Lower leg skin (tissue), 4 donors: ENCODE data around the gene SLC6A1. TPM values are rescaled to one million over a fixed set of nuclear protein-coding genes. Genes with fewer than 3 reads are reported as not detected.

Experiments used
- DNase-seq, 2 donors: peaks; one replicate each; pipeline ENCODE4 v3.0.0-alpha.2; 2019; ENCODE audit warnings: low spot score in 2 of 2
- H3K4me3 ChIP-seq: fragments of 200-600 bp; sonication (generic); 2 replicates; pipeline ENCODE4 v1.5.1; 2017; ENCODE audit warnings: mild to moderate bottlenecking, low read depth; ENCODE audit not compliant: poor library complexity, severe bottlenecking
- CTCF ChIP-seq, 3 donors: fragments of 450-650 bp; IDR thresholded peaks; one replicate each; pipeline ENCODE4 v1.5.1; 2016; ENCODE audit warnings: antibody characterized with exemption in 3 of 3, mild to moderate bottlenecking in 3 of 3, moderate library complexity in 2 of 3
- POLR2A ChIP-seq, 2 donors: fragments of 450-650 bp; IDR thresholded peaks; one replicate each; pipeline ENCODE4 v1.6.1; 2016 to 2017; ENCODE audit warnings: antibody characterized with exemption in 2 of 2, mild to moderate bottlenecking in 1 of 2, moderate library complexity in 1 of 2
- WGBS, 2 donors: methylation state at CpG; one replicate each; pipeline ENCODE4 v1.1.5; 2018; 5-methylcytosine and 5-hydroxymethylcytosine counted together
- intact Hi-C: fragments of 100-400 bp; cut with DNase I; formaldehyde crosslinking; loops from one replicate; pipeline ENCODE4 v1.15.0; 2023; ENCODE audit warnings: low total_unique reads
- total RNA-seq, 4 donors: library from RNA; depleted of rRNA; stranded (reverse); fragments of >200 nt; gene quantifications; one replicate each; pipeline ENCODE4 v1.1.0, GENCODE V29; 2016

Gene SLC6A1
- total RNA-seq, 4 donors from 2014 or later: 0.10 to 2.3 (median 1.1) TPM; not detected in 1

- 52 to 53% methylated on average over 11 to 12 of the region's 12 CpGs for WGBS, 2 donors
- no peak overlapping the region for H3K4me3 ChIP-seq
- TF ChIP-seq POLR2A (IDR thresholded peaks at IDR 0.05) (no peak), CTCF (IDR thresholded peaks at IDR 0.05) (no peak)
- intact Hi-C loops: no loop called here
- no peak for DNase-seq
Observed at GRCh38 chr3:10950476-10951294, 41.9 kb upstream of the SLC6A1 start.

GRCh38 chr3:10951295-10951926 is 41.1 kb upstream of the SLC6A1 start:
- WGBS, 2 donors: 77 to 81% methylated on average over 6 to 7 of the region's 7 CpGs
- H3K4me3 ChIP-seq: no peak overlapping the region
- TF ChIP-seq CTCF (IDR thresholded peaks at IDR 0.05) (no peak), POLR2A (IDR thresholded peaks at IDR 0.05) (no peak)
- DNase-seq: no peak
- intact Hi-C loops: no loop called here

- no peak for TF ChIP-seq CTCF (IDR thresholded peaks at IDR 0.05)
- no peak for TF ChIP-seq POLR2A (IDR thresholded peaks at IDR 0.05)
- 68 to 69% methylated on average over 3 of the region's 3 CpGs for WGBS, 2 donors
- H3K4me3 ChIP-seq: no peak overlapping the region
- intact Hi-C loops: no loop called here
- no peak for DNase-seq
Observed at GRCh38 chr3:10952525-10952924, 40.0 kb upstream of the SLC6A1 start.

DNA sequence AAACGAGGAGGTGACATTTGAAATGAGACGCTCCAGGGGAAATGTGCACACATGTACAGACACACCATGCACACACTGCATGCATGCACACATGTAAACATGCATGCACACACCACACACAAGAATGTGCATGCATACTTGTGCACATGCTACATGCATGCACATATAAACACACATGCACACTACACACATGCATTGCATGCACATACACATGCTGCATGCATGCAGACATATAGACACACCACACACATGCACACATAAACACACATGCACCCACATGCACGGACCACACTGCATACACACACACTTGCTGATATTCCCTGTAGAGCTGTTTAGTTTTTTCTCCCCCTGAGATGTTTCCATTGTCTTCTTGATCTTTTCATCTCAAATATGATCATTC is 37.8 kb upstream of the SLC6A1 start:
- 74 to 77% methylated on average over 3 of the region's 3 CpGs for WGBS, 2 donors

DNA sequence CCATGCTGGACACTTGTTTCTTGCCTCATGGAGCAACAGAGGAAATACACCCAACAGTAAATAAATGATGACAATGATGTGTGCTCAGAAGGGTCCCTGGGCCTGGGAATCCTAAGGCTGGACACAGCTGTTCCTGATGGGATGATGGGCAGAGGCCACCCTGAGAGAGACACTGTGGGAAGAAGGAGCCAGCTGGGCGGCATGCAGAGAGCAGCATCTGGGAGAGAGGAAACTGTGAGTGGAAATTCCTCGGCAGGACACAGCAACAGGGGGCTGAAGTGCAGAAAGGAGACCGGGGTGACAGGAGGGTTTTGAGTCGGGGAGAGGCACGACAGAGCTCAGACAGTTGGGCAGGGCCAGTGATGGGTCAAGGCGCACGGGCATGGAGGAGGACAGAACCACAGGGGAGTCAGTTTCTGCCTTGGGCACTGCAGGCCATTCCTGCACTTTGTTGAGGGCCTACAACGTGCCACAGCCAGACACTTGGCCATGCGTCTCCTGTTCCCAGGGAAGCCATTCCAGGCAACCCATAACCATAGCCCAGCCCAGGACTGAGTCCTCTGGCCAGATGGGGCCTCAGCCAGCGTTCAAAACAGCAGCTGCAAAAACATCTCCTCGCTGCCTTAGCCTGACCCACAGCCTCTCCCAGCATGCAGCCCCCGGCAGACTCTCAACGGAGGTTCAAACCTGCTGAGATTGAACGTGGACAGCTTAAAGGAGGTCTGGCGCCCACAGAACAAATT is 36.7 kb upstream of the SLC6A1 start:
- intact Hi-C loops: no loop called here
- no peak for DNase-seq
- TF ChIP-seq POLR2A (IDR thresholded peaks at IDR 0.05): no peak
- no peak for TF ChIP-seq CTCF (IDR thresholded peaks at IDR 0.05)
- no peak overlapping the region for H3K4me3 ChIP-seq
- 71 to 78% methylated on average over 15 of the region's 15 CpGs for WGBS, 2 donors

More for the DNA sequence above, 37.8 kb upstream of the SLC6A1 start:
- TF ChIP-seq CTCF (IDR thresholded peaks at IDR 0.05) (no peak), POLR2A (IDR thresholded peaks at IDR 0.05) (no peak)
- H3K4me3 ChIP-seq: no peak overlapping the region
- intact Hi-C loops: no loop called here
- DNase-seq: no peak
